Activated T-cell treated with anti-CD3 and anti-CD28 coated beads, Interleukin-2, amount 50 U/mL, for 72 hours (primary cell): Measurements from ENCODE around the gene OGFOD2. TPM values are rescaled to one million over a fixed set of nuclear protein-coding genes. Genes with fewer than 3 reads are reported as not detected.

ENCODE experiments used
- ATAC-seq, 2 donors: fragments of 150-1000 bp; cut with Tn5 transposase; replicated peaks in 1 of 2; 2 replicates each; pipeline ENCODE4 v1.10.0; 2021; ENCODE audit warnings: moderate library complexity in 2 of 2, mild to moderate bottlenecking in 1 of 2
- DNase-seq, 2 donors: peaks; one replicate each; pipeline ENCODE4 v3.0.0; 2021 to 2022; ENCODE audit warnings: mixed read lengths in 1 of 2
- H3K27ac Mint-ChIP-seq: one replicate; pipeline ENCODE4 v1.8.0; 2022; ENCODE audit warnings: mild to moderate bottlenecking, moderate library complexity, mixed read lengths
- H3K27me3 Mint-ChIP-seq: one replicate; pipeline ENCODE4 v1.8.0; 2022; ENCODE audit warnings: low read depth, mixed read lengths
- H3K36me3 Mint-ChIP-seq, 2 donors: one replicate each; pipeline ENCODE4 v1.8.0; 2022; ENCODE audit warnings: mixed read lengths in 2 of 2, mild to moderate bottlenecking in 1 of 2; ENCODE audit not compliant: insufficient read depth in 2 of 2
- H3K4me1 Mint-ChIP-seq: one replicate; pipeline ENCODE4 v1.8.0; 2022; ENCODE audit warnings: low read depth, mixed read lengths
- H3K4me3 Mint-ChIP-seq, 2 donors: one replicate each; pipeline ENCODE4 v1.8.0; 2022; ENCODE audit warnings: mild to moderate bottlenecking in 2 of 2, mixed read lengths in 2 of 2, moderate library complexity in 2 of 2
- H3K9me3 Mint-ChIP-seq, 2 donors: one replicate each; pipeline ENCODE4 v1.8.0; 2022; ENCODE audit warnings: mixed read lengths in 2 of 2
- total RNA-seq, 2 donors: library from RNA; stranded (reverse); gene quantifications; one replicate each; pipeline ENCODE4 v1.2.3, GENCODE V29; 2022

Gene OGFOD2
- total RNA-seq, 2 donors from 2014 or later = 26.6 to 32.5 TPM

DNA sequence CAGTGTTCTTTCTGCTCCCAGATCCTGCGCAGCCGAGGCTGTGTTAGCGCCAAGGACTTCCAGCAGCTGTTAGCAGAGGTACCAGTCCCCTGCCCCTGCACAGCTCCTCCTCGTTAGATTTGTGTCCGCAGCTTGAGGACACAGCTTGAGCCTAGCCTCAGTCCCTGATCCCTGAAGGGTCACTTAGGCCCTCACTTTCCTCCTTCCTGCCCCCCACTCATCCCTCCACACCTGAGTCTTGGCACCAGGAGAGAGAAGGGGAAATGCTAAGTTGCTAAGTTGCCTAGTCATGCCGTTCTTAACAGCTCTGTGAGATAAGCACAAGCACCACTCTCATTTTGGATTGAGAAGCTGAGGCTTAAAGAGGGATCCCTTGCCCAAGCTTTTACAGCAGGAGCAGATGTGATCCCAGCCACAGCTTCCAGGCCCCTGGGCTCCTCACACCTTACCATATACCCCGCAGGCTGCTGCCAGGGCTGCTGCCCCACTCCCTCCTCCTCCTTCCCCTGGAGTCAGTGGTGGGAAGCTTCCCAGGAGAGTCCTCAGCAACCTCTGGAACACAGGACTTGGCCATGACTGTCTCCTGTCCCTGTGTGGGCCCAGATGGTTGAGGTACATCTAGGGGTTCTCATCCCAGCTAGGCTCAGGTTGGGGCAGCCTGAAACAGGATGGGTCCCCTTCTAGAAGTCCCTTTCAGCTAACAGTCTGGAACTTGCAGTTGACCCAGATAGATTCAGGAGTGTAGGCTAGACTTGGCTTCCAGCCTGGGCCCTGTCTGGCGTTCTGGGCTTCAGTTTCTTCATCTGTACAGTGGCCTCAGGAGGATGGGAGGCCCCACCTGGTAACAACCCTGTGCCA is 975 bp downstream of the OGFOD2 start:
- no peak for ATAC-seq
- peak overlapping the region; percentile 54 for H3K27ac Mint-ChIP-seq
- H3K9me3 Mint-ChIP-seq = no peaks in the 10 kb centered on the region
- peaks cover 32% of the 10 kb centered on the region for H3K4me1 Mint-ChIP-seq
- peaks cover 0 to 1% of the 10 kb centered on the region in 2 donors for H3K36me3 Mint-ChIP-seq
- no peak for DNase-seq
- H3K4me3 Mint-ChIP-seq = peak overlapping the region; percentile 98
- no peaks in the 10 kb centered on the region for H3K27me3 Mint-ChIP-seq

GRCh38 chr12:122976648-122976975 is 1.6 kb downstream of the OGFOD2 start:
- no peak for DNase-seq
- ATAC-seq = no peak
- H3K27ac Mint-ChIP-seq = no peak overlapping the region
- H3K36me3 Mint-ChIP-seq = peaks cover 0 to 1% of the 10 kb centered on the region in 2 donors
- H3K4me3 Mint-ChIP-seq = peak overlapping the region; percentile 98
- H3K4me1 Mint-ChIP-seq = peaks cover 34% of the 10 kb centered on the region
- H3K27me3 Mint-ChIP-seq = no peaks in the 10 kb centered on the region
- no peaks in the 10 kb centered on the region for H3K9me3 Mint-ChIP-seq

- DNase-seq (no peak), ATAC-seq (no peak)
- Mint-ChIP-seq H3K27ac (no peak overlapping the region), H3K4me3 (peak overlapping the region in 1 of 2 donors; percentile 36), H3K36me3 (peaks cover 0 to 1% of the 10 kb centered on the region in 2 donors), H3K27me3 (no peaks in the 10 kb centered on the region), H3K9me3 (no peaks in the 10 kb centered on the region), H3K4me1 (peaks cover 40% of the 10 kb centered on the region)
Measured at GRCh38 chr12:122977153-122977552, 2.1 kb downstream of the OGFOD2 start.

DNA sequence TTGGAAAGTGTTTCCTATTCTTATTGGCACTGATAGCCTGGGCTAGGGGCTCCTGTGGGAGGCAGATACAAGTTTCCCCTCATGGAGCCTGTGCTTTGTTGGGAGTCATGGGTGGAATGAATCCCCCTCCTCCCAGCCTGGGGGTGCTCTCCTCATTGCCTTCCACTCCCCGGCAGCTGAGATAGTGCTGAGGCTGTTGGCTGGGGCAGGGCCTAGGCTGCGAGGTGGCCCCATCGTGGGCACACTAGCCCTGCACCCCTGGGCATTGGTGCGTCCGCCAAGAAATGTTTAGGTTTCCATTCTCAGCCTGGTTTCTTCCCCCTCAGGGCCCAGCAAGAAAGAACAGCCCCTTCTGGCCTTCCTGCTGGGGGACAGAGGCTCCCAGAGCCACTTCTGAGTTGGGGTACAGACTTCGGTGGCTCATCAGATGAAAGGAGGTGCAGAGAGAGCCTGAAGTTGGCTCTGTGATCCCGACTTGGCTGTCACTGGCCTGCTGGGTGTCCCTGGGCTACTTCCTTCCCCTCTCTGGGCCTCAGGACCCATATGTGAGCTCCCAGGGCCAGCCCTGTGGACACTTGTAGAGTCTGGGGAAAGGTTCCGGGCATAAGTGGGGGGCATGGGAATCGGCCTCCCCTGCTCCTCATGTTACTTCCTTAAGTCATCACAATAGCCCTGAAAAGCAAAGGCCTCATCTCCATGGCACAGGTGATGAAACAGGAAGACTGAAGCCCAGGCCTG is 2.8 kb downstream of the OGFOD2 start:
- Mint-ChIP-seq H3K27ac (peak overlapping the region; percentile 61), H3K36me3 (peaks cover 0 to 1% of the 10 kb centered on the region in 2 donors), H3K27me3 (no peaks in the 10 kb centered on the region), H3K4me1 (peaks cover 46% of the 10 kb centered on the region), H3K9me3 (no peaks in the 10 kb centered on the region), H3K4me3 (peak overlapping the region in 1 of 2 donors; percentile 48)
- DNase-seq = no peak
- no peak for ATAC-seq

GRCh38 chr12:122978507-122978955 is 3.5 kb downstream of the OGFOD2 start:
- ATAC-seq (no peak), DNase-seq (no peak)
- Mint-ChIP-seq H3K9me3 (no peaks in the 10 kb centered on the region), H3K4me1 (peaks cover 53% of the 10 kb centered on the region), H3K36me3 (peaks cover 2 to 5% of the 10 kb centered on the region in 2 donors), H3K27me3 (no peaks in the 10 kb centered on the region), H3K27ac (no peak overlapping the region), H3K4me3 (peak overlapping the region in 1 of 2 donors; percentile 48)

GRCh38 chr12:122979001-122979907 is 4.2 kb downstream of the OGFOD2 start:
- Mint-ChIP-seq H3K27me3 (no peaks in the 10 kb centered on the region), H3K36me3 (peaks cover 2 to 5% of the 10 kb centered on the region in 2 donors), H3K4me3 (peak overlapping the region; percentile 95 to 96), H3K4me1 (peaks cover 61% of the 10 kb centered on the region), H3K27ac (no peak overlapping the region), H3K9me3 (no peaks in the 10 kb centered on the region)
- ATAC-seq = no peak
- no peak for DNase-seq

GRCh38 chr12:122979908-122980182 is 4.8 kb downstream of the OGFOD2 start:
- Mint-ChIP-seq H3K27ac (peak overlapping the region; percentile 86), H3K27me3 (no peaks in the 10 kb centered on the region), H3K4me3 (peak overlapping the region; percentile 95 to 96), H3K4me1 (peaks cover 67% of the 10 kb centered on the region), H3K36me3 (peaks cover 2 to 5% of the 10 kb centered on the region in 2 donors), H3K9me3 (no peaks in the 10 kb centered on the region)
- ATAC-seq = no peak
- no peak for DNase-seq

- Mint-ChIP-seq H3K4me3 (peak within 1 kb of the TSS; percentile 95 to 96), H3K27ac (peak within 1 kb of the TSS; percentile 89), H3K27me3 (no peaks in the 10 kb centered on the region), H3K9me3 (no peaks in the 10 kb centered on the region), H3K36me3 (peaks cover 2 to 5% of the 10 kb centered on the region in 2 donors), H3K4me1 (peaks cover 72% of the 10 kb centered on the region)
- DNase-seq (peak; percentile 74 to 81), ATAC-seq (peak; percentile 79 to 82)
Measured at GRCh38 chr12:122980183-122981035, 5.4 kb downstream of the OGFOD2 start, which contains the start of gene ARL6IP4. Gene ARL6IP4, plus strand, starts transcription at chr12:122980681. Its CDS starts 459 bp downstream, at chr12:122981140.

DNA sequence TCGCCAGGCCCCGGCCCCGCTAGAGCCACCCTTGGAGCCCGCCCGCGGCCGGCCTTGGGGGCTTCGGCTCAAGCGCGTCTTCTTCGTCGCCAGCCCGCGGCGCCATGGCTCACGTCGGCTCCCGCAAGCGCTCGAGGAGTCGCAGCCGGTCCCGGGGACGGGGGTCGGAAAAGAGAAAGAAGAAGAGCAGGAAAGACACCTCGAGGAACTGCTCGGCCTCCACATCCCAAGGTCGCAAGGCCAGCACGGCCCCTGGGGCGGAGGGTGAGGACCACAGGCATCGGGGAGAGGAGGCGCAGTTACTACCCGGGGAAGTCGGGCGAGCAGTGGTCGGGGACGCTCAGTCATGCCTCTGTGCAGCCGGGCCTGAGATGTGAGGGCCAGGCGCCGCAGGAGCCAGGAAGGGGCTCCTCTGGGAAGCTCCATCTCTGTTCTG is 6.0 kb downstream of the OGFOD2 start:
- no peaks in the 10 kb centered on the region for H3K27me3 Mint-ChIP-seq
- H3K4me3 Mint-ChIP-seq = peak overlapping the region; percentile 95 to 96
- ATAC-seq (peak; percentile 20 to 33), DNase-seq (peak; percentile 30 to 34)
- peak overlapping the region; percentile 89 for H3K27ac Mint-ChIP-seq
- H3K4me1 Mint-ChIP-seq = peaks cover 68% of the 10 kb centered on the region
- no peaks in the 10 kb centered on the region for H3K9me3 Mint-ChIP-seq
- H3K36me3 Mint-ChIP-seq = peaks cover 2 to 5% of the 10 kb centered on the region in 2 donors

DNA sequence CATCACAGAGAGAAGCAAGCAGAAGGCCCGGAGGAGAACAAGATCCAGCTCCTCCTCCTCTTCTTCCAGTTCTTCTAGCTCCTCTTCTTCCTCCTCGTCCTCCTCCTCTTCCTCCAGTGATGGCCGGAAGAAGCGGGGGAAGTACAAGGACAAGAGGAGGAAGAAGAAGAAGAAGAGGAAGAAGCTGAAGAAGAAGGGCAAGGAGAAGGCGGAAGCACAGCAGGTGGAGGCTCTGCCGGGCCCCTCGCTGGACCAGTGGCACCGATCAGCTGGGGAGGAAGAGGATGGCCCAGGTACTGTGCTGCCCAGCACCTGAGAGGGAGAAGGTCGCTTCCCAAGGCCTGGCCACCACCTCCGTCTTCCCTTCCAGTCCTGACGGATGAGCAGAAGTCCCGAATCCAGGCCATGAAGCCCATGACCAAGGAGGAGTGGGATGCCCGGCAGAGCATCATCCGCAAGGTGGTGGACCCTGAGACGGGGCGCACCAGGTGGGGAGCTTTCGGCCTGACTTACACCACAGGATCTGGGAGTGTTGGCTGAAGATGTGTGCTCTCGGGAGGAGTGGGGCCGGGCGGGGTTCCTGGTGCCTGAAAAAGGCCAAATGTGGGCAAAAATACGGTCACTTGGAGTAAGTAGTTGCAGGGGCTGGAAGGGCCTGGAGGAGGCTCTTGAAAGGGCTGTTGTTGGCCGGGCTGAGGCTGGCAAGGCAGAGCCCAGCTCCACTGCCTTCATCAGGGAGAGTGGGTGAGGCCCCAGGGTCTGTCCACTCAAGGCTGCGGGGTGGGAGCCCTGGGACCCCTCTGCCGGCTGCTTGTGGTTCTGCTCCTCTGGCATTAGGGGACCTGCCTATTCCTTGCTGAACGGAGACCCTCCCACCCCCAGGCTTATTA is 6.8 kb downstream of the OGFOD2 start:
- Mint-ChIP-seq H3K27me3 (no peaks in the 10 kb centered on the region), H3K4me3 (peak overlapping the region; percentile 95 to 96), H3K9me3 (no peaks in the 10 kb centered on the region), H3K36me3 (peaks cover 2 to 5% of the 10 kb centered on the region in 2 donors), H3K4me1 (peaks cover 61% of the 10 kb centered on the region), H3K27ac (peak overlapping the region; percentile 84)
- DNase-seq (no peak), ATAC-seq (no peak)

DNA sequence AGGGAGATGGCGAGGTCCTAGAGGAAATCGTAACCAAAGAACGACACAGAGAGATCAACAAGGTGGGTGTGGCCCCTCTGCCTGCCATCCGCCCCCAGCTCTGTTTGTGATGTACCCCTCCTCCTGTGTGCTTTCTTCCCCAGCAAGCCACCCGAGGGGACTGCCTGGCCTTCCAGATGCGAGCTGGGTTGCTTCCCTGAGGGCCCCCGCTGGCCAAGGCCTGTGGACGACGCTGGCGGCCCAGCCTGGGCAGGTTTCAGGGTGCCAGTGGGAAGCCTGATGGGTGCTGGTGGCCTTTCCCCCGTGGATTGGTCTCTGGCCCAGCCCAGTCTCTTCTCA is 7.4 kb downstream of the OGFOD2 start:
- H3K4me3 Mint-ChIP-seq = peak overlapping the region; percentile 95 to 96
- H3K36me3 Mint-ChIP-seq = peaks cover 2 to 5% of the 10 kb centered on the region in 2 donors
- no peaks in the 10 kb centered on the region for H3K27me3 Mint-ChIP-seq
- no peak for DNase-seq
- H3K4me1 Mint-ChIP-seq = peaks cover 56% of the 10 kb centered on the region
- H3K9me3 Mint-ChIP-seq = no peaks in the 10 kb centered on the region
- H3K27ac Mint-ChIP-seq = no peak overlapping the region
- ATAC-seq = no peak
